ENCODE measurements around the gene EHBP1.

Gene EHBP1

GRCh38 chr2:62770629-62771028 is 65.1 kb downstream of the EHBP1 start:
- Histone ChIP-seq H3K4me2 (ENCODE audit: low read length) (no peak overlapping the region), H4K20me1 (ENCODE audit: control insufficient read depth, insufficient read depth, low read depth, low read length) (no peaks in the 10 kb centered on the region), H3K9me3 (ENCODE audit: control insufficient read depth, insufficient read depth, low read length) (no peaks in the 10 kb centered on the region), H3K4me3 (ENCODE audit: low read length) (no peak overlapping the region), H3K79me2 (ENCODE audit: control insufficient read depth, low read length) (no peaks in the 10 kb centered on the region), H3K36me3 (ENCODE audit: control insufficient read depth, low read length) (no peaks in the 10 kb centered on the region), H3K4me1 (ENCODE audit: control insufficient read depth, low read length) (no peaks in the 10 kb centered on the region), H3K9me2 (replicated peaks; ENCODE audit: control insufficient read depth, low read length) (no peaks in the 10 kb centered on the region), H3F3A (ENCODE audit: control insufficient read depth, insufficient read depth) (0 out of 2 replicates have a peak, but pooled peaks cover 3% of the 10 kb centered on the region), H3K27ac (ENCODE audit: low read depth, low read length) (no peak overlapping the region), H3K27me3 (ENCODE audit: control insufficient read depth, low read length) (no peaks in the 10 kb centered on the region)
- no peak for TF ChIP-seq EZH2phosphoT487 (IDR thresholded peaks at IDR 0.05; ENCODE audit: borderline replicate concordance, low read length)

- H3K4me2 ChIP-seq (ENCODE audit: low read length): no peak overlapping the region
- TF ChIP-seq EZH2phosphoT487 (IDR thresholded peaks at IDR 0.05; ENCODE audit: borderline replicate concordance, low read length): no peak
- peak; percentile 60 for TF ChIP-seq CTCF (IDR thresholded peaks at IDR 0.05; ENCODE audit: low read depth, low read length, poor library complexity, severe bottlenecking)
- H3K4me3 ChIP-seq (ENCODE audit: low read length): no peak overlapping the region
- H3K27ac ChIP-seq (ENCODE audit: low read depth, low read length): no peak overlapping the region
- no peaks in the 10 kb centered on the region for H3K36me3 ChIP-seq (ENCODE audit: control insufficient read depth, low read length)
- no peaks in the 10 kb centered on the region for H3K4me1 ChIP-seq (ENCODE audit: control insufficient read depth, low read length)
- no peaks in the 10 kb centered on the region for H3K27me3 ChIP-seq (ENCODE audit: control insufficient read depth, low read length)
- H3F3A ChIP-seq (ENCODE audit: control insufficient read depth, insufficient read depth): 0 out of 2 replicates have a peak, but pooled peaks cover 3% of the 10 kb centered on the region
- H3K79me2 ChIP-seq (ENCODE audit: control insufficient read depth, low read length): no peaks in the 10 kb centered on the region
- no peaks in the 10 kb centered on the region for H3K9me3 ChIP-seq (ENCODE audit: control insufficient read depth, insufficient read depth, low read length)
- H4K20me1 ChIP-seq (ENCODE audit: control insufficient read depth, insufficient read depth, low read depth, low read length): no peaks in the 10 kb centered on the region
- no peaks in the 10 kb centered on the region for H3K9me2 ChIP-seq (replicated peaks; ENCODE audit: control insufficient read depth, low read length)
Observed at GRCh38 chr2:62774555-62775366, 69.2 kb downstream of the EHBP1 start.

- Histone ChIP-seq H3K79me2 (ENCODE audit: control insufficient read depth, low read length) (no peaks in the 10 kb centered on the region), H3K4me2 (ENCODE audit: low read length) (no peak overlapping the region)
Observed at GRCh38 chr2:62775367-62775668, 69.8 kb downstream of the EHBP1 start.

More at GRCh38 chr2:62775367-62775668, 69.8 kb downstream of the EHBP1 start:
- Histone ChIP-seq H4K20me1 (ENCODE audit: control insufficient read depth, insufficient read depth, low read depth, low read length) (no peaks in the 10 kb centered on the region), H3K9me3 (ENCODE audit: control insufficient read depth, insufficient read depth, low read length) (no peaks in the 10 kb centered on the region), H3K4me1 (ENCODE audit: control insufficient read depth, low read length) (no peaks in the 10 kb centered on the region), H3K27ac (ENCODE audit: low read depth, low read length) (no peak overlapping the region), H3K27me3 (ENCODE audit: control insufficient read depth, low read length) (no peaks in the 10 kb centered on the region), H3K36me3 (ENCODE audit: control insufficient read depth, low read length) (no peaks in the 10 kb centered on the region), H3K9me2 (replicated peaks; ENCODE audit: control insufficient read depth, low read length) (no peaks in the 10 kb centered on the region), H3K4me3 (ENCODE audit: low read length) (no peak overlapping the region), H3F3A (ENCODE audit: control insufficient read depth, insufficient read depth) (0 out of 2 replicates have a peak, but pooled peaks cover 3% of the 10 kb centered on the region)
- TF ChIP-seq CTCF (IDR thresholded peaks at IDR 0.05; ENCODE audit: low read depth, low read length, poor library complexity, severe bottlenecking) (no peak), EZH2phosphoT487 (IDR thresholded peaks at IDR 0.05; ENCODE audit: borderline replicate concordance, low read length) (no peak)
